A673 (cell line): ENCODE measurements around the gene ID4. TPM values are rescaled to one million over a fixed set of nuclear protein-coding genes. Genes with fewer than 3 reads are reported as not detected.

ENCODE experiments used
- BruUV-seq: library from RNA; stranded (reverse); fragments of 400-500 nt; replicated peaks from 2 replicates; lab custom pipeline; 2021; lab: Mats Ljungman, UMichigan
- CTCF ChIA-PET: fragments of 300-600 bp; sonication (Branson Sonifier 250); formaldehyde crosslinking; loops from one replicate; lab custom pipeline; 2022; ENCODE audit warnings: antibody characterized with exemption; lab: Charles Lee
- POLR2A ChIA-PET: fragments of 300-600 bp; sonication (Branson Sonifier 250); formaldehyde crosslinking; loops from one replicate; lab custom pipeline; 2022; ENCODE audit warnings: antibody characterized with exemption; ENCODE audit not compliant: low non-redundant PET; lab: Charles Lee
- DNase-seq: peaks from one replicate; pipeline ENCODE4 v3.0.0-alpha.2; 2015; ENCODE audit warnings: low spot score
- H3K27ac ChIP-seq: fragments of 200-600 bp; sonication (generic); 2 replicates; pipeline ENCODE4 v1.5.1; 2016; ENCODE audit warnings: mixed run types, low read depth, mild to moderate bottlenecking, mixed read lengths, antibody characterized with exemption, low read length; ENCODE audit not compliant: poor library complexity, severe bottlenecking
- H3K27me3 ChIP-seq: fragments of 200-600 bp; sonication (generic); replicated peaks from 2 replicates; pipeline ENCODE4 v1.6.1; 2017; ENCODE audit warnings: mixed run types, low read depth, mild to moderate bottlenecking, mixed read lengths, antibody characterized with exemption, low read length; ENCODE audit not compliant: insufficient read depth, poor library complexity
- H3K36me3 ChIP-seq: fragments of 200-600 bp; sonication (generic); 2 replicates; pipeline ENCODE4 v1.6.1; 2016; ENCODE audit warnings: mixed run types, mild to moderate bottlenecking, mixed read lengths, antibody characterized with exemption, low read length; ENCODE audit not compliant: insufficient read depth, poor library complexity, severe bottlenecking
- H3K4me1 ChIP-seq: fragments of 200-600 bp; sonication (generic); 2 replicates; pipeline ENCODE4 v1.6.1; 2017; ENCODE audit warnings: mixed run types, mild to moderate bottlenecking, mixed read lengths, antibody characterized with exemption, low read length; ENCODE audit not compliant: insufficient read depth, poor library complexity, severe bottlenecking
- H3K4me3 ChIP-seq: fragments of 200-600 bp; sonication (generic); 2 replicates; pipeline ENCODE4 v1.5.1; 2016; ENCODE audit warnings: low read depth, mixed run types, mild to moderate bottlenecking, mixed read lengths, low read length; ENCODE audit not compliant: poor library complexity, severe bottlenecking
- H3K9me3 ChIP-seq: fragments of 200-600 bp; sonication (generic); 2 replicates; pipeline ENCODE4 v1.6.1; 2016; ENCODE audit warnings: mixed run types, low read depth, mild to moderate bottlenecking, mixed read lengths, antibody characterized with exemption, low read length; ENCODE audit not compliant: poor library complexity, severe bottlenecking
- CTCF ChIP-seq: fragments of 300-800, 200-600 bp; sonication (generic); conservative IDR thresholded peaks from 2 replicates; pipeline ENCODE4 v1.5.1; 2017; ENCODE audit warnings: low read depth, mild to moderate bottlenecking, antibody characterized with exemption, low read length, moderate library complexity, mixed read lengths
- EZH2 ChIP-seq: fragments of 200-600 bp; sonication (generic); IDR thresholded peaks from 2 replicates; pipeline ENCODE4 v1.6.1; 2017; ENCODE audit warnings: borderline replicate concordance, low read depth, mild to moderate bottlenecking, mixed read lengths, antibody characterized with exemption, low read length; ENCODE audit not compliant: poor library complexity, severe bottlenecking
- intact Hi-C: fragments of 100-400 bp; cut with micrococcal nuclease; formaldehyde crosslinking; loops from one replicate; pipeline ENCODE4 v1.10.0; 2022; ENCODE audit not compliant: unreplicated experiment
- total RNA-seq: library from RNA; stranded (reverse); gene quantifications from 2 replicates; pipeline ENCODE4 v1.2.3, GENCODE V29; 2021

ID4 gene
- total RNA-seq, 1 experiment from 2014 or later: 29.3 TPM

- POLR2A ChIA-PET: interaction anchor here (0.6 kb wide), 1 partner anchor 580 kb away, joined by 12 read pairs; no protein-coding TSS in a partner anchor
- DNase-seq: no peak
- no peak overlapping the region for H3K4me3 ChIP-seq
- TF ChIP-seq CTCF: no peak
- no peak overlapping the region for H3K27ac ChIP-seq
- no peaks in the 10 kb centered on the region for H3K27me3 ChIP-seq
- intact Hi-C loops: no loop called here
- CTCF ChIA-PET: interaction anchor here (0.6 kb wide), 1 partner anchor 862 kb away, joined by 3 read pairs; no protein-coding TSS in a partner anchor
- no peaks in the 10 kb centered on the region for H3K4me1 ChIP-seq
- BruUV-seq: no TSS peak
- no peaks in the 10 kb centered on the region for H3K36me3 ChIP-seq
- no peaks in the 10 kb centered on the region for H3K9me3 ChIP-seq
Observed at GRCh38 chr6:19870322-19870721, 33.2 kb downstream of the ID4 start.

- TF ChIP-seq CTCF: peak; percentile 56
- no peak for TF ChIP-seq EZH2
- Histone ChIP-seq H3K9me3 (no peaks in the 10 kb centered on the region), H3K27ac (no peak overlapping the region), H3K27me3 (no peaks in the 10 kb centered on the region), H3K4me1 (no peaks in the 10 kb centered on the region), H3K4me3 (no peak overlapping the region), H3K36me3 (no peaks in the 10 kb centered on the region)
- DNase-seq: peak; percentile 64
- CTCF ChIA-PET: no interaction called here
- intact Hi-C loops: no loop called here
- BruUV-seq: no TSS peak
- POLR2A ChIA-PET: no interaction called here
Observed at GRCh38 chr6:19873031-19873430, 35.9 kb downstream of the ID4 start.

GRCh38 chr6:19876672-19877071, 39.5 kb downstream of the ID4 start:
- Histone ChIP-seq H3K27me3 (no peaks in the 10 kb centered on the region), H3K36me3 (no peaks in the 10 kb centered on the region), H3K4me1 (no peaks in the 10 kb centered on the region), H3K9me3 (no peaks in the 10 kb centered on the region), H3K27ac (no peak overlapping the region), H3K4me3 (no peak overlapping the region)
- no peak for DNase-seq
- ChIA-PET POLR2A (interaction anchor here (0.7 kb wide), 1 partner anchor 736 kb away, joined by 5 read pairs; no protein-coding TSS in a partner anchor), CTCF (no interaction called here)
- no TSS peak for BruUV-seq
- intact Hi-C loops: no loop called here
- TF ChIP-seq EZH2: no peak
- TF ChIP-seq CTCF: no peak
